WI38 (cell line): ENCODE data around the gene ERBB4.

Experiments
- H3K4me3 ChIP-seq: 2 replicates; pipeline ENCODE4 v1.5.1; 2011; ENCODE audit warnings: low read depth, mild to moderate bottlenecking, control low read depth, low read length
- CTCF ChIP-seq: IDR thresholded peaks from 2 replicates; pipeline ENCODE4 v1.5.1; 2012; ENCODE audit warnings: low read depth, mild to moderate bottlenecking, control low read depth, low read length

The ERBB4 gene

DNA sequence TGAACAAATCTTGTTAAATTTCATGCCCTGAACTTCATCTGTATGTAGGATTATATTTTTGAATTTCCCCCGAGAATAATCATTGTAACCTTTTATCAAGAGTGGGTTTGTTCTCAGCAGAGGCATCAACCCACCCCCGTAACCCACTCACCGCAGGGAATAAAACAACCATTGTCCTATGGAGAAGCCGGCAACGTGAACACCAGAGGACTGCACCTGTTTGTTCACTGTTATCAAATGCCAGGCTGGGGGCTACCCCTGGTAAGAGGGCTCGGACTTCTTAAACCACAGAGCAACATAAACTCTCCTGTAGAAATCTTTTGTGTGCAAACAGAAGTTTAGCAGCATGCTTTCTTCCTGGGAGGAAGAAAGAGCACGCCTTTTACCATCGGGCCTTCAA, 610.4 kb downstream of the ERBB4 start:
- no peak overlapping the region for H3K4me3 ChIP-seq
- no peak for TF ChIP-seq CTCF

GRCh38 chr2:211923019-211923418, 615.6 kb downstream of the ERBB4 start:
- no peak overlapping the region for H3K4me3 ChIP-seq
- TF ChIP-seq CTCF: no peak

DNA sequence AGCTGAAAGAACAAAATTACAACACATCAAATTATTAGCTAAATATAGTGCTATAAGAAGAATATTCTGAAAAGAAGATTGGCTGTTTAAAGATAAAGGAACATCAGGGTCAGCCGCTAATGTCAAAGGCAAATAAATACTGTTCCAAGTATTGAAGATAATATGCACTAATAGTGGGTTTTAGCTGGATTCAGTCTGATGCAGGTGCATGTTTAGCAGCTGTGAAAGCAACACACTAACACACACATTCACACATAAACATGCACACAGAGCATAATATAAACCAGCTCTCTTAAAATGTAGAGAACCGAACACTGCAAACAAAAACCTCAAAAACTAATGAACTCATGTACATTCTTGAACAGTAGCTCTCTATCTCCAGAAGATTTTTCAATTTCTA, 634.6 kb downstream of the ERBB4 start:
- no peak for TF ChIP-seq CTCF
- H3K4me3 ChIP-seq: no peak overlapping the region

DNA sequence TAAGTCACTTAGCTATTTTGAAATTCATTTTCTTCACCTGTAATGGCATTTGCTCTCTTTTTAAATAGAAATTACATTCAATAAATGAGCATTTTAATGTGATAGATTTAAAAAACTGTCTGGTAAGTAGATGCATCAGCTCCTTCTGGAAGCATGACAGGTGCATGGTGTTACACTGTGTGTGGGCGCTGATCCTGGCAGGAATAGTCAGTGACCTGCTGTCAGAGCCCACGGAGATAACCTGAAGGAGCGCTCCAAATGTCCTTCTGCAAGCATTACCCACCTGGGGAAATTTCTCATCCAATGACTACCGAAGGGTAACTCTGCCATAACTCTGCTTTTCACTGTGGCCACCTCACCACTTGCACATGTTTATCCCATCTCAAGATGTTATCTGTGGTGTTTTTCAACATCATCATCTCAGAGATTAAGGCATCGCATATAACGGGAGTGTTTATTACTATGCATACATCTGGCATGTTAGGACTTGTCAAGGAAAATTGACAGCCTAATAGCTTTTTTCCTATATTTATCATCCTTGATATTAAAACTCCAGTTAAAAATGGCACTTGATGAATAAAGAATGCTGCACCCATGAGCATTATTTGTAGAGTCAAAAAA, 637.3 kb downstream of the ERBB4 start:
- TF ChIP-seq CTCF: no peak
- H3K4me3 ChIP-seq: no peak overlapping the region

- H3K4me3 ChIP-seq: no peak overlapping the region
- no peak for TF ChIP-seq CTCF
These were observed 638.1 kb downstream of the ERBB4 start for GRCh38 chr2:211900518-211900917.

DNA sequence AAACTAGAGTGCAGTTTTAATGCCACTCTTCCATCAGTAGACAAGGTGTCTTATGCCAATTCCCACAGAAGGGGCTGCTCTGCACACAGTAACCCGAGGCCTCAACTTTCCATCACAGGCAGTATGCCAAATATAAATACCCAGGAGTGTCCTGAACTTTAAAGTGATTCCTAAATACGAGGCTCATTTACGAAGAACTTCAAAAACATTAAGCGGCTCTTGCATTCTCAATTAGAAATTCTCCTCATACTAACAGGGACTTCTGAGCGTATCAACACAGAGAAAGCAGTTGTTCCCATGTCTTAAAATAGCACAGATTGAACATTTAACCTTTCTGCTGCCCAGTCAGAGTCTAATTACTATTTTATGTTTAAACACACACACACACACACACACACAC, 638.6 kb downstream of the ERBB4 start:
- no peak overlapping the region for H3K4me3 ChIP-seq

DNA sequence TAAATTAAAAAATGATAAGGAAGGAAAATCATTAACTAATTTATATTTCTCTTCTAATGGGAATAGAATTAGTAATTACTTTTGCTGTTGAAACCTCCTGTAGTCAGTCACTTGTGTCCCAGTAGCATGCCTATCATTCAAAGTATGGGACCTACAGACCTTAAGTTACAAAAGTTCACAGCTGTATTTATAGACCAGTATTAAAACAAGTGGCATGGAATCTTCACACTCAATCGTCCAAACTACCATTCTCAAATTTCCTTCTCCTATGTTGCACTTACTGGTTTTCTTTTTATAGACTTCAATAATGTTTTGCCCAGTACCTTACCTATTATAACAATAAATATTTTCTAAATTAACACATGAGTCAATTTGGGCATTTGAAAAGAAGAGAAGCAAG, 639.9 kb downstream of the ERBB4 start:
- no peak overlapping the region for H3K4me3 ChIP-seq
- no peak for TF ChIP-seq CTCF

More for the DNA sequence above, 638.6 kb downstream of the ERBB4 start:
- TF ChIP-seq CTCF: no peak
